Epithelial cell of proximal tubule (primary cell): ENCODE measurements around the gene TFDP1. TPM values are rescaled to one million over a fixed set of nuclear protein-coding genes. Genes with fewer than 3 reads are reported as not detected.
A peak's percentile ranks its signal among the peaks of the same experiment; 100 is the strongest.
"Not testable (repeated sequence)": the region's sequence is repeated elsewhere in the genome, so short reads cannot be mapped to it uniquely, and the experiment has no call there.

Experiments used
- DNase-seq: peaks from one replicate; pipeline ENCODE4 v3.0.0-alpha.2; 2011; ENCODE audit warnings: low read depth
- H3K4me3 ChIP-seq: 2 replicates; pipeline ENCODE4 v1.5.1; 2011; ENCODE audit warnings: low read depth, mild to moderate bottlenecking, low read length
- CTCF ChIP-seq: conservative IDR thresholded peaks from 2 replicates; pipeline ENCODE4 v1.5.1; 2012; ENCODE audit warnings: low read depth, mild to moderate bottlenecking, low read length
- total RNA-seq: library from RNA; depleted of rRNA; stranded (reverse); fragments of >200 nt; gene quantifications from 2 replicates; pipeline ENCODE4 v1.2.3, GENCODE V29; 2015

Gene TFDP1
- total RNA-seq, 1 donor from 2014 or later = 105 TPM

- H3K4me3 ChIP-seq = no peak overlapping the region
- no peak for TF ChIP-seq CTCF
- no peak for DNase-seq
Observed at GRCh38 chr13:113617961-113618360, 33.4 kb downstream of the TFDP1 start.

- TF ChIP-seq CTCF = no peak
- no peak for DNase-seq
- H3K4me3 ChIP-seq = no peak overlapping the region
Observed at GRCh38 chr13:113618455-113618854, 33.9 kb downstream of the TFDP1 start.

- no peak for TF ChIP-seq CTCF
- DNase-seq = no peak
Observed at GRCh38 chr13:113620036-113620796, 35.7 kb downstream of the TFDP1 start.

GRCh38 chr13:113621046-113621445 lies 36.5 kb downstream of the TFDP1 start:
- no peak overlapping the region for H3K4me3 ChIP-seq
- no peak for DNase-seq
- no peak for TF ChIP-seq CTCF

More at GRCh38 chr13:113620036-113620796, 35.7 kb downstream of the TFDP1 start:
- no peak overlapping the region for H3K4me3 ChIP-seq

- H3K4me3 ChIP-seq, DNase-seq: not testable (repeated sequence)
- peak; percentile 51 for TF ChIP-seq CTCF
Observed at GRCh38 chr13:113621498-113621897, 36.9 kb downstream of the TFDP1 start.

GRCh38 chr13:113621986-113622550 lies 37.5 kb downstream of the TFDP1 start:
- DNase-seq, H3K4me3 ChIP-seq: not testable (repeated sequence)

- DNase-seq = no peak
- no peak for TF ChIP-seq CTCF
- H3K4me3 ChIP-seq = no peak overlapping the region
Observed at GRCh38 chr13:113622791-113623490, 38.4 kb downstream of the TFDP1 start.
